Femur (tissue), 1 donor: ENCODE data around the gene RUFY3.
"Not testable (repeated sequence)": the region's sequence is repeated elsewhere in the genome, so short reads cannot be mapped to it uniquely, and the experiment has no call there.

ENCODE experiments used
- DNase-seq: peaks from one replicate; pipeline ENCODE4 v3.0.0-alpha.2; 2017

RUFY3 gene

DNA sequence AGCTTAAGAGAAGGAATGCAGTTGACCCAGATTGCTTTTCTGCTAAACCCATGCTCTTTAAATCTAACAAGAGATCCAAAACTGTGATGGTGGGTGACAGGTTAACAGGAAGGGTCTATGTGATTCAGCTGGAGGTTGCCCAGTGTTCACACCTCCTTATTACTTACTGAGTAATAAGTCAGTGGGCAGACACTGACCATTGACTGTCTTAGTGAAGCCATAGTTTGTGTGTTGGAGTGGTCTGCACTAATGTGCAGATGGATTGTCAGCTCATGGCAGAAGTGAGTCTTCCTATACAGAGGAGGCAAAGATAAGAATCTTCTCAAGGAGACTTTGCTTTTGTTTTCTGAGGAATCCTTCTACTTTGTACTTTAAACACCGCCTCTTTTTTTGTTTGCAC, 15.2 kb upstream of the RUFY3 start:
- DNase-seq, result no peak

- no peak for DNase-seq
Measured at GRCh38 chr4:70709611-70710205, 12.1 kb upstream of the RUFY3 start.

DNA sequence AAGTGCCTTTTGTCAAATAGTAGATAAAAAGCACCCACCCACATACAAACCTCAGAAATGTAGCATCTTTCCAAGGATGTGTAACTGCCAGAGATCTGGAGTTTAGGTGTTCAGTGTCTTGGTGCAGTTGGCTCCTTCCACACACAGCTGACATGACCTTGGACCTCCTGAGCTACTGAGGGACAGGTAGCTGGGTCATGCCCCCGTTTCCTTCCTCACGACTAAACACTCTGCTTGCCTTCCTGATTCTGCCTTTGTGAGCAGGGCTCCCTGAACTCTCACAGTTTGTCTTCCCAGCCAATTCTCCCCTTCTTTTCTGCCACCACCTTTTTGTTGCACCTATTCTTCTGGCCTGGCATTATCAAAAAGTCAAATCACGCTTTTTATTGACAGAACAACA, 10.2 kb upstream of the RUFY3 start:
- no peak for DNase-seq

DNA sequence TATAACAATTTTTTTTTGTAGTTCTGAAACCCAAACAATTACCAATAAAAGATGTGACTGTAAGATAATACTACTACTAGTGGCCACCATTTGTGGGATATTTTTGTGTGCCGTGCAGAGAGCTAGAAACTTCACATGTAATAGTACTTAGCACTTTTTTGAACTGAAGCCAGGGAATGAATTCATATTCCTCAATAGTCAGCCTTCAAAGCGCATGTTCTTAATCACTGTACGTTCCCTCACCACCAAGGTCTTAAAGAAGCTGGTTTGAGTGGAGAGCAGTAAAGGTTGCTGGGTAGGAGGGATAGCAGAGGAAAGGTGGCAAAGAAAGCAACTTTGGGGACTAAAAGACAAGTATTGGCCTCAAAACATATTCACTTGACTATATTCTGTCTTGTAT, 9.6 kb upstream of the RUFY3 start:
- no peak for DNase-seq

- DNase-seq, result no peak
Measured at GRCh38 chr4:70712604-70713452, 8.9 kb upstream of the RUFY3 start.

GRCh38 chr4:70713453-70714078, 8.2 kb upstream of the RUFY3 start:
- no peak for DNase-seq

DNA sequence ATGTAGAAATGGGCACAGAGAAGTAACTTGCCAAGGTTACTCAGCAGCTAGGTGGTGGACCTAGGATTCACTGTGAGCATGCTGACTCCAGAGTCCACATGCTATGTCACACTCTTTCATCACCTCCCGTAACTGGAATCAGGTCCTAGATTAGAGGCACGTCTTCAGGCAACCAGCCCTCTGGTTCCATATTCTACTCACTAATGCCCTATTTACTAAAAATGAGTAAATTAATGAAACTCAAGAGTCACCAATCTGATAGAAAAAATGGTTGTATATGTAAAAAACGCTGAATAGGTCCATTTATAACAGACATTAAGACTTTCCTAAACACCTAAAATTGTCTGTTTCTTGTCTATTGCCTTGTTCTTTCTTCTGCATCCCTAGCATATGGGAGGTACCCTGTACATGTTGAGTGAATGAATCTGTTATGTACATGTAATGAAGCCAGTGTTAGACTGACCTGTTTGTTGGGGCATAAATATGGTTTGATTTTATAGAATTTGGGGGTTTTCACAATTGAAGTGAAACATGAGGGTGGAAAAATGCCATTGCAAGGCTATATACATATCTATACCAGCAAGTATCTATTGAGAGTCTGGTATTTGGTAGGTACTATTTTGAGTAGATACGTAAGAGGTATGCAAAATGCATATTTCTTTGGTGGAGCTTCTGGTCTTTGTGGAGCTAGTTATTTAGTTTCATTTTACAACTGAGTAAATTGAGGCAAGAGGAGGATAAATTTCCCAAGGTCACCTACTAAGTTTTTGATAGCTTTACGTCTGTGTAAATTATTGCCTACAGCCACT, 7.5 kb upstream of the RUFY3 start:
- no peak for DNase-seq

DNA sequence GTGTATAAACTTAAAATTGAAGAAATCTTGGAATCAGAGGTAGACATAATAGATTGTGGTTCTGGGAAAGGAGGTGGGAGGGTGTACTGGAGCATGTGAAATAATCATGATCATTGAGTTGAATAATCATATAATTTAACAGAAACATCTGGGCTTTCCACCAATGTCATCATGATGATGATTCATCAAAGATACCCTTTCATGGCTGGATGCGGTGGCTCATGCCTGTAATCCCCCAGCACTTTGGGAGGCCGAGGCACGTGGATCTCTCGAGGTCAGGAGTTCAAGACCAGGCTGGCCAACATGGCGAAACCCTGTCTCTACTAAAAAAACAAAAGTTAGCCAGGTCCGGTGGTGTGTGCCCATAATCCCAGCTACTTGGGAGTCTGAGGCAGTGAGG, 6.7 kb upstream of the RUFY3 start:
- no peak for DNase-seq

DNA sequence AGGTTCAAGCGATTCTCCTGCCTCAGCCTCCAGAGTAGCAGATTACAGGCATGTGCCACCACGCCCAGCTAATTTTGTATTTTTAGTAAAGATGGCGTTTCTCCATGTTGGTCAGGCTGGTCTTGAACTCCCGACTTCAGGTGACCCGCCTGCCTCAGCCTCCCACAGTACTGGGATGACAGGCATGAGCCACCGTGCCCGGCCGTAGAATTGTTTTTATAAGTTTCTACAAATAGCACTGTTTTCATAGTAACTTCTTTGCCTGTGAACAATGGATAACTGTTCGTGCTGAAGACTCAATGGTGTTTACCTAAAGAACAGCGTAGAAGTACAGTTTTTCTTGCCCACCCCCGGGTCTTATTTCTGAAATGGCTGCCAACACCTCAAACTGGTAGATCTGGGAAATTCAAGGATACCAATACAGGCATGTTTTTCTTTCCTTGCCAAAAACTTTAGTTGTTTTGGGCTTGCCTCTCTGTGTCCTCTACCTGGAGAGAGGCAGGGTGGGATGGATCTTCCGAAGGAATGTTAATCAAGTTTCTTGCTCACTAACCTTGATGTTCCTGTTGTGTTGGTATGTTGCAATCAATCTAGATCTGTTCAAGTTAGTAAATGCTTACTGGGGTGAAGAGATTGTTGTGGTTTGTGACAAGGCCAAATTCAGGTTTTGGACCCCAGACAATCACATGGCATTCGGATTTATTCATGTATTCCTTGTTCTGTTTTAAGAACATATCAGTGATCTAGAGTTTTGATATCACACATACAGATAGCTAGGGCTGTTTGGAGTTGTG, 2.8 kb upstream of the RUFY3 start:
- DNase-seq, result no peak

GRCh38 chr4:70722199-70722791, 531 bp downstream of the RUFY3 start:
- DNase-seq, result no peak

- DNase-seq, result no peak
Measured at GRCh38 chr4:70724463-70724862, 2.7 kb downstream of the RUFY3 start.

- DNase-seq, result no peak
Measured at GRCh38 chr4:70725633-70726032, 3.9 kb downstream of the RUFY3 start.

- not testable (repeated sequence) for DNase-seq
Measured at GRCh38 chr4:70726515-70726914, 4.8 kb downstream of the RUFY3 start.

DNA sequence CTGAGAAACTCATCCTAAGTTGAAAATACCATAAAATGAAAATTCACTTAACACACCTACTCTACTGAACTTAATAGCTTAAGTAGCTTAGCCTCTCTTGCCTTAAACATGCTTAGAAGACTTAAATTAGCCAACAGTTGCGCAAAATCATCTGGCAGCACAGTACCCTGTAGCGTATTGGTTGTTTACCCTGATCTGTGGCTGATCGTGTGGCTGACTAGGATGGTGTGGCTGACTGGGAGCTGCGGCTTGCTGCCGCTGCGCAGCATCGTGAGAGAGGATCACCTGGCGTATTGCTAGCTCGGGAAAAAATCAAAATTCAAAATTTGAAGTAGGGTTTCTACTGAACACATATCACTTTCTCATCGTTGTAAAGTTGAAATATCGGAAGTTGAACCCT, 6.3 kb downstream of the RUFY3 start:
- no peak for DNase-seq

DNA sequence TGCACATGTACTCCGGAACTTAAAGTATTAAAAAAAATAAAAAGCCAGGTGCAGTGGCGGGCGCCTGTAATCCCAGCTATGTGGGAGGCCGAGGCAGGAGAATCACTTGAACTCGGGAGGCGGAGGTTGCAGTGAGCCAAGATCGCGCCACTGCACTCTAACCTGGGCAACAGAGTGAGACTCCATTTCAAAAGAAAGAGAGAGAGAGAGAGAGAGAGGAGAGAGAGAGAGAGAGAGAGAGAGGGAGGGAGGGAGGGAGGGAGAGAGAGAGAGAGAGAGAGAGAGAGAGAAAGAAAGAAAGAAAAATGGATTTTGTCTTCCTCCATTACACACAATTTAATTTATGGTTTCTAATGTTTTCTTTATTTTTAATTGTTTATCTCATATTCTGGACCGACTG, 11.1 kb downstream of the RUFY3 start:
- not testable (repeated sequence) for DNase-seq

- DNase-seq, result no peak
Measured at GRCh38 chr4:70734168-70734954, 12.6 kb downstream of the RUFY3 start.

GRCh38 chr4:70734971-70735370, 13.2 kb downstream of the RUFY3 start:
- no peak for DNase-seq

DNA sequence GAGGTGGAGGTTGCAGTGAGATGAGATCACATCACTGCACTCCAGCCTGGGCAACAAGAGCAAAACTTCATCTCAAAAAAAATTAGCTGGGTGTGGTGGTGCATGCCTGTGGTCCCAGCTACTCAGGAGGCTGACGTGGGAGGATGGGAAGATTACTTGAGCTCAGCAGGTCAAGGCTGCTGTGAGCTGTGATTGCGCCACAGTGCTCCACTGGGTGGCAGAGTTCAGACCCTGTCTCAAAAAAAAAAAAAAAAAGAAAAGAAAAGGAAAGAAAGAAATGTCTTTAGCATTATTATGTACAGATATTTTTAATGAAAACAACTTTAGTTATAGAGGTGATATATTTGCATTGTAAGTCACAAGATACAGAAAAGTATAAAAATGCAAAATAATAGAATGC, 14.2 kb downstream of the RUFY3 start:
- DNase-seq, result not testable (repeated sequence)

GRCh38 chr4:70737006-70737405, 15.2 kb downstream of the RUFY3 start:
- no peak for DNase-seq

GRCh38 chr4:70737409-70737808, 15.6 kb downstream of the RUFY3 start:
- no peak for DNase-seq
